Mucosa of rectum (tissue), 2 donors: ENCODE data around the gene REG3G.

Experiments used
- H3K27ac ChIP-seq, 2 donors: one replicate each; pipeline ENCODE4 v1.7.0; 2013; ENCODE audit warnings: inconsistent platforms in 2 of 2, low read depth in 2 of 2, low read length in 2 of 2
- H3K27me3 ChIP-seq, 2 donors: one replicate each; pipeline ENCODE4 v1.7.0; 2013; ENCODE audit warnings: low read length in 2 of 2; ENCODE audit not compliant: control insufficient read depth in 2 of 2, insufficient read depth in 2 of 2
- H3K36me3 ChIP-seq, 2 donors: one replicate each; pipeline ENCODE4 v1.7.0; 2013; ENCODE audit warnings: low read length in 2 of 2; ENCODE audit not compliant: control insufficient read depth in 2 of 2, insufficient read depth in 2 of 2
- H3K4me1 ChIP-seq, 2 donors: one replicate each; pipeline ENCODE4 v1.7.0; 2013; ENCODE audit warnings: low read length in 2 of 2, mild to moderate bottlenecking in 1 of 2; ENCODE audit not compliant: control insufficient read depth in 2 of 2, insufficient read depth in 2 of 2
- H3K4me3 ChIP-seq, 2 donors: one replicate each; pipeline ENCODE4 v1.7.0; 2013; ENCODE audit warnings: low read length in 2 of 2
- H3K9ac ChIP-seq, 2 donors: one replicate each; pipeline ENCODE4 v1.7.0; 2013; ENCODE audit warnings: low read length in 2 of 2, low read depth in 1 of 2, mild to moderate bottlenecking in 1 of 2
- H3K9me3 ChIP-seq, 2 donors: one replicate each; pipeline ENCODE4 v1.7.0; 2013; ENCODE audit warnings: low read length in 2 of 2; ENCODE audit not compliant: control insufficient read depth in 2 of 2
- donor health status: healthy.
- donor health status: Normal muscosa, but diverticular disease.

Gene REG3G

DNA sequence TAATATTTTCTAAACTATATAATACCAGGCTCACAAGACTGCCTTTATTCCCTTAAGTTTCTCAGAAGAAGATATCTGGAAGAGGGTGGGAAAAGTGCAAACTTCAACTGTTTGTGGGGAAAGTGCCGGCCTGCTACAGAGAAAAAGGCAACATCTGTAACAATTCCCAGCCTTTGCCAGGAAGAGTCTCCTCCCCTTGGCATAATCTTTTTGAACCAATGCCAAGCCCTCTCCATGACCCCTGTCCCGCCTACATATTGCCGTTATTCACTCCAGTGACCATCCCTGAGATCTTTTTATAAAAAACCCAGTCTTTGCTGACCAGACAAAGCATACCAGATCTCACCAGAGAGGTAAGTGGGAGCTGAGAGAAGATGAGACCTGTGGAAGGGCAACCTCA is at the start of gene REG3G:
Gene REG3G, plus strand, starts transcription at position 282 of the 400 bp plus-strand sequence. CDS start 392 bp downstream, outside the sequence.
- H3K27ac ChIP-seq: no peak within 1 kb of the TSS
- H3K4me3 ChIP-seq: no peak within 1 kb of the TSS
- H3K27me3 ChIP-seq: no peaks in the 10 kb centered on the region

DNA sequence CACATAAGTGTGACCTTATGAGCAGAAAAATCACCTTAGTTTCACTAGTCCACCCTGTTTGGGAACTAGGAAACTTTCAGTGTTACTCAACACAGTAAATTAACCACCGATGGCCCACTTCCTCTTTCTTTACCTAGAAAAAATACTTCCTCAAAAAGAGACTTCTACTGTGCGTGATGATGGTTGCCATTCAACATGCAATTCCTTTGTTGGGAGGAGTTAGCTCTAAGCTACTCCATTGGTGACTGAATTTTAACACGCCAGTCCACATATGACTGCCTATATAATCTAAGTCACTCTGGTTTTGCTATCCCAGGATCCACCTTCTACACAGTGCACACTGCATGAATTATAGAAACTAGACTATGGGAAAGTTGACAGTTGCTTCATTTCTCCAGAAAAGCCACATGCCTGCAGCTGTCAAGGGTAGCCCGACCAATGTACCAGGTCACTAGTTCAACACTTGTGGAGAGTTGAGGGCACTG is 47.8 kb upstream of the REG3G start:
- Histone ChIP-seq H3K4me1 (no peaks in the 10 kb centered on the region), H3K9me3 (no peaks in the 10 kb centered on the region), H3K4me3 (no peak overlapping the region), H3K36me3 (no peaks in the 10 kb centered on the region), H3K9ac (no peak overlapping the region), H3K27ac (no peak overlapping the region), H3K27me3 (no peaks in the 10 kb centered on the region)

More for the DNA sequence above, at the start of gene REG3G:
- Histone ChIP-seq H3K9ac (no peak within 1 kb of the TSS), H3K9me3 (no peaks in the 10 kb centered on the region), H3K4me1 (no peaks in the 10 kb centered on the region), H3K36me3 (no peaks in the 10 kb centered on the region)

DNA sequence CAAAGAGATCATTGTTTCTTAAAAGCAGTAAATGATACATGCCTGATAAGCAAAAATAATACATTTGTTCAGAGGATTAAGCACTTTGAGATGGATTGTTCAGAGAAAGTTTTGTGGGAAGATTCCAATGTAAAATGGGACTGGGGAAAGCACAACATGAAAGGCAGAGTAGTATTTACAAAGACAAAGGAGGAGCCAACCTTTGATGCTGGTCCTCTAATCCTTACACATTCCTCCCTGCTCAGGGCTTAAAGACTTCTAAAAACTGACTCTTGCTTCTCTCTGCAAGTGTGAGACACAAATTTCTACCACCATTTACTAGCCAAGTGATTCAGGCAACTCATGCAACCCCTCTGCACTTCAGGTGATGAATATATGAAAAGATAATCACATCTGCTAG is 47.2 kb upstream of the REG3G start:
- no peaks in the 10 kb centered on the region for H3K4me1 ChIP-seq
- no peak overlapping the region for H3K9ac ChIP-seq
- no peaks in the 10 kb centered on the region for H3K27me3 ChIP-seq
- H3K4me3 ChIP-seq: no peak overlapping the region
- no peaks in the 10 kb centered on the region for H3K36me3 ChIP-seq
- no peaks in the 10 kb centered on the region for H3K9me3 ChIP-seq
- no peak overlapping the region for H3K27ac ChIP-seq

DNA sequence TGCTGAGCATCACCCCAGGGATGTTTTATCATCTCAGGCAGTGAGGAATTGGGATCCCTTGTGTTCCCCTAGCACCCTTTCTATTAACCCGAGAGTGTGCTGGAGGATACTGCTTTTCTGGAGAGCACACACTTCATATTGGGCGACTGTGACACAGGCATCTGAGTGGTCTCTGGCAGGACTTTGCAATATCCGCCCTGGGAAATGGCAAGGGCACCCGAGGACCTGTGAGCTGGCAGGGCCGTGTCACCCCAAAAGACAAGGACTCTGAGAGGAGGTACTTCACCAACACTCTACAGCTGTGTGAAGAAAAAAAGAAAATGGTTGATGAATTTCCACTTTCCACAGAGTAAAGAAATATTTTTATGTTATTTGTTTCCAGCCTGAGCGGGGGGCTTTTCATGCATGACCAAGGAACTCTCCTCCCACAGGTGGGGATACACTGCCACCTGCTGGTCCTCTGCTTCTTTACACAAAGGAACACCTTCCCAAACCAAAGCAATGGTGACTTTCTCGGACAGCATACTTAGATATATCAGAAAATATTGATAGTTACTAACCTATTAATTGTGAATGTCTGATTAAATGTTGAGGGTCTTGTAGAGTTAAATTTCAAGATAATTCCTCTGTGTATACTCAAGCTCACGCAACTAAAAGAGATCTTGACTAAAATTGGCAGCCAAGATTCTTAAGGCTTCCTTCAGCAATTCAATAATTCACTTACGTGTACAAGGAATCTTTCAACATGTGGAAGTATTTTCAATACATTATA is 45.9 kb upstream of the REG3G start:
- Histone ChIP-seq H3K9ac (no peak overlapping the region), H3K36me3 (no peaks in the 10 kb centered on the region), H3K4me1 (no peaks in the 10 kb centered on the region), H3K9me3 (no peaks in the 10 kb centered on the region), H3K27ac (no peak overlapping the region), H3K4me3 (no peak overlapping the region), H3K27me3 (no peaks in the 10 kb centered on the region)

DNA sequence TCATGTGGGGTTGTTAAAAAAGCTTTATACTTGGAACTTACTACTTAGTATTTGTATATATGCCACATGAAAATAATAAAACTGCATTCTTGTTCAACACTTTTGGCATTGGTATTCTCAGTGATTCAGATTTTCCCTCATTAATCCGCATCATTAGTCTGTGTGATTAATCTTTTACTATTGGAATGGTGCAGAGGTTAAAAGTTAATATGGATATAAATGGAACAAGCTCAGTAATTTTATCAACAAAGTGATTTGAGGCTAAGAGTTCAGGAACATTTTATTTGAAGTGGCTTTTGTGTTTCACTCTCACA is 45.4 kb upstream of the REG3G start:
- Histone ChIP-seq H3K4me3 (no peak overlapping the region), H3K9me3 (no peaks in the 10 kb centered on the region), H3K36me3 (no peaks in the 10 kb centered on the region), H3K27ac (no peak overlapping the region), H3K4me1 (no peaks in the 10 kb centered on the region), H3K9ac (no peak overlapping the region), H3K27me3 (no peaks in the 10 kb centered on the region)

DNA sequence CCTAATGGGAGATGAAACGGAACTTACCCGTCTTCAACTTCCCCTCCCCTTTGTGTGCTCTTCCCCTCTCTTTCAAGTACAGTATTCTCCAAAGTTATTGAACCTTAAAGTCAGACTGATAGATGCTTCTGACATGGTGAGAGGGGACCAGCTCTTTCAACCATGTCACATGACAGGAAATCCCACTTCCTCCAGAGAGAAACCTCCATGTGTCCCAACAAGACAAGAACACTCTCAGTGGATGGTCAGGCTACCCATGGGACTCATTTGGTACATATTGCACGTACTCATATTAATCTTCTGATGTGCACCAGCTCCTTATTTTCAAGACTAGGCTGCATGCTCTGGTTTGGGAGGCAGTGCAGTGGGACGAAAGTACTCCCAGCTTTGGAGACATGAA is 44.6 kb upstream of the REG3G start:
- H3K4me3 ChIP-seq: no peak overlapping the region
- no peaks in the 10 kb centered on the region for H3K36me3 ChIP-seq
- no peak overlapping the region for H3K27ac ChIP-seq
- H3K27me3 ChIP-seq: no peaks in the 10 kb centered on the region
- H3K9me3 ChIP-seq: no peaks in the 10 kb centered on the region
- H3K9ac ChIP-seq: no peak overlapping the region
- no peaks in the 10 kb centered on the region for H3K4me1 ChIP-seq

- H3K27me3 ChIP-seq: no peaks in the 10 kb centered on the region
- no peak overlapping the region for H3K4me3 ChIP-seq
- H3K36me3 ChIP-seq: no peaks in the 10 kb centered on the region
- H3K27ac ChIP-seq: no peak overlapping the region
- H3K9me3 ChIP-seq: no peaks in the 10 kb centered on the region
- H3K4me1 ChIP-seq: no peaks in the 10 kb centered on the region
- no peak overlapping the region for H3K9ac ChIP-seq
Measured at GRCh38 chr2:78982638-78983330, 42.7 kb upstream of the REG3G start.

- no peak overlapping the region for H3K4me3 ChIP-seq
- no peak overlapping the region for H3K9ac ChIP-seq
- no peaks in the 10 kb centered on the region for H3K4me1 ChIP-seq
- H3K36me3 ChIP-seq: no peaks in the 10 kb centered on the region
- no peaks in the 10 kb centered on the region for H3K27me3 ChIP-seq
- H3K9me3 ChIP-seq: no peaks in the 10 kb centered on the region
- H3K27ac ChIP-seq: no peak overlapping the region
Measured at GRCh38 chr2:78984386-78984785, 41.1 kb upstream of the REG3G start.

- no peaks in the 10 kb centered on the region for H3K36me3 ChIP-seq
- H3K27me3 ChIP-seq: no peaks in the 10 kb centered on the region
- H3K9ac ChIP-seq: no peak overlapping the region
- H3K4me3 ChIP-seq: no peak overlapping the region
- H3K4me1 ChIP-seq: no peaks in the 10 kb centered on the region
- no peak overlapping the region for H3K27ac ChIP-seq
- H3K9me3 ChIP-seq: no peaks in the 10 kb centered on the region
Measured at GRCh38 chr2:78985558-78985957, 39.9 kb upstream of the REG3G start.

GRCh38 chr2:78989051-78989450 is 36.5 kb upstream of the REG3G start:
- no peaks in the 10 kb centered on the region for H3K36me3 ChIP-seq
- H3K27ac ChIP-seq: no peak overlapping the region
- H3K4me1 ChIP-seq: no peaks in the 10 kb centered on the region
- no peaks in the 10 kb centered on the region for H3K9me3 ChIP-seq
- no peak overlapping the region for H3K9ac ChIP-seq
- peaks cover 10 to 16% of the 10 kb centered on the region in 2 donors for H3K27me3 ChIP-seq
- no peak overlapping the region for H3K4me3 ChIP-seq
